Right lobe of liver (tissue), 4 donors: ENCODE measurements around the gene OR8B8.

ENCODE experiments used
- POLR2A ChIP-seq: fragments of 450-650 bp; IDR thresholded peaks from one replicate; pipeline ENCODE4 v1.6.1; 2017; ENCODE audit warnings: antibody characterized with exemption, mild to moderate bottlenecking
- TF ChIP-seq, protein P1 (sequence below), 4 donors: fragments of 200-600 bp in 3 of 4; fragments of 450-650 bp in 1 of 4; IDR thresholded peaks; one replicate each; pipeline versions ENCODE4 v1.5.1 to v1.8.0; 2016 to 2022; ENCODE audit warnings: antibody characterized with exemption in 4 of 4, mild to moderate bottlenecking in 2 of 4
- donor health status: DM: no; HTN: no; CAD: no.
- donor health status: DM: no; HTN: no; CAD: no.
- donor health status: DM: no; HTN: yes; CAD: no.

DNA sequence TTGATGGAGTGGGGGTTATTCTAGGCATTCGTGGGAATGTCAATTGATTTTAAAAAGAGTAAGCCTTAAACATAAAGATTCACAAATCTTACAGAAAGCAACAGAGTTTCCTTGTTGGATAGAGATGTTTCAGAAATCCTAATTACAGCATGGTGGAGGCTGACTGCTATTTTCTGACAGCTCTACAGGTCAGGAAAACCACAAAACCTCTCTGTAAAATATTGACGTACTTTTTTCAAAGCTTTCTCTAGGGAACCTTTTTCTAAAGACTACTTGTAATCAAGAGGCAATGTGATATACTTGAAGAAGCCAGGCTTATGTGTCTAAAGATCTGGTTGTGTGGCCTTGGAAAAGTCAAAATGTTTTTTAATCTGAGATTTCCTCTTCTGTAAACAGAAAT, 9.1 kb upstream of the OR8B8 start:
- TF ChIP-seq POLR2A, result no peak
- TF ChIP-seq, protein P1, sequence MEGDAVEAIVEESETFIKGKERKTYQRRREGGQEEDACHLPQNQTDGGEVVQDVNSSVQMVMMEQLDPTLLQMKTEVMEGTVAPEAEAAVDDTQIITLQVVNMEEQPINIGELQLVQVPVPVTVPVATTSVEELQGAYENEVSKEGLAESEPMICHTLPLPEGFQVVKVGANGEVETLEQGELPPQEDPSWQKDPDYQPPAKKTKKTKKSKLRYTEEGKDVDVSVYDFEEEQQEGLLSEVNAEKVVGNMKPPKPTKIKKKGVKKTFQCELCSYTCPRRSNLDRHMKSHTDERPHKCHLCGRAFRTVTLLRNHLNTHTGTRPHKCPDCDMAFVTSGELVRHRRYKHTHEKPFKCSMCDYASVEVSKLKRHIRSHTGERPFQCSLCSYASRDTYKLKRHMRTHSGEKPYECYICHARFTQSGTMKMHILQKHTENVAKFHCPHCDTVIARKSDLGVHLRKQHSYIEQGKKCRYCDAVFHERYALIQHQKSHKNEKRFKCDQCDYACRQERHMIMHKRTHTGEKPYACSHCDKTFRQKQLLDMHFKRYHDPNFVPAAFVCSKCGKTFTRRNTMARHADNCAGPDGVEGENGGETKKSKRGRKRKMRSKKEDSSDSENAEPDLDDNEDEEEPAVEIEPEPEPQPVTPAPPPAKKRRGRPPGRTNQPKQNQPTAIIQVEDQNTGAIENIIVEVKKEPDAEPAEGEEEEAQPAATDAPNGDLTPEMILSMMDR (IDR thresholded peaks at IDR 0.05), result no peak
